Panc1 (cell line): ENCODE measurements around the gene MUC5AC. TPM values are rescaled to one million over a fixed set of nuclear protein-coding genes. Genes with fewer than 3 reads are reported as not detected.

Source experiments
- ATAC-seq: fragments of 200-7000 bp; cut with Tn5 transposase; 2 replicates; pipeline ENCODE4 v1.9.1; 2020; ENCODE audit warnings: mild to moderate bottlenecking, moderate library complexity
- BruUV-seq: library from RNA; stranded (reverse); fragments of 400-500 nt; replicated peaks from 2 replicates; lab custom pipeline; 2021; lab: Mats Ljungman, UMichigan
- CTCF ChIA-PET: fragments of 300-600 bp; sonication (Branson Sonifier 250); formaldehyde crosslinking; loops from one replicate; lab custom pipeline; 2022; ENCODE audit warnings: antibody characterized with exemption; lab: Charles Lee
- POLR2A ChIA-PET: fragments of 300-600 bp; sonication (Branson Sonifier 250); formaldehyde crosslinking; loops from one replicate; lab custom pipeline; 2022; ENCODE audit warnings: antibody characterized with exemption; lab: Charles Lee
- DNase-seq: peaks from one replicate; pipeline ENCODE4 v3.0.0-alpha.2; 2010; ENCODE audit warnings: low read depth, low spot score
- H3K27ac ChIP-seq: 2 replicates; pipeline ENCODE4 v1.5.1; 2011; ENCODE audit warnings: mild to moderate bottlenecking, low read length, inconsistent platforms
- H3K27me3 ChIP-seq: fragments of 200-500 bp; sonication (Bioruptor generic); 2 replicates; pipeline ENCODE4 v1.6.0; 2014; ENCODE audit warnings: low read length, inconsistent platforms; ENCODE audit not compliant: control insufficient read depth, insufficient read depth
- H3K36me3 ChIP-seq: fragments of 200-500 bp; sonication (Bioruptor generic); 2 replicates; pipeline ENCODE4 v1.5.1; 2014; ENCODE audit warnings: inconsistent platforms, mild to moderate bottlenecking, low read length, moderate library complexity; ENCODE audit not compliant: control insufficient read depth, insufficient read depth
- H3K4me1 ChIP-seq: 2 replicates; pipeline ENCODE4 v1.5.1; 2011; ENCODE audit warnings: inconsistent platforms, mild to moderate bottlenecking, low read length, moderate library complexity; ENCODE audit not compliant: control insufficient read depth, insufficient read depth
- H3K4me3 ChIP-seq, 2 experiments: 2 replicates each; pipeline ENCODE4 v1.5.1; 2011 to 2012; ENCODE audit warnings: low read depth in 2 of 2, low read length in 2 of 2, mild to moderate bottlenecking in 2 of 2, inconsistent platforms in 1 of 2, moderate library complexity in 1 of 2
- H3K9me3 ChIP-seq: fragments of 200-500 bp; sonication (Bioruptor generic); 2 replicates; pipeline ENCODE4 v1.5.1; 2014; ENCODE audit warnings: low read depth, mild to moderate bottlenecking, inconsistent platforms, low read length, moderate library complexity; ENCODE audit not compliant: control insufficient read depth, insufficient read depth
- POLR2AphosphoS5 ChIP-seq: IDR thresholded peaks from 2 replicates; pipeline ENCODE4 v1.6.1; 2012; ENCODE audit warnings: mild to moderate bottlenecking, low read depth, low read length, moderate library complexity
- SIN3A ChIP-seq: IDR thresholded peaks from 2 replicates; pipeline ENCODE4 v1.6.1; 2012; ENCODE audit warnings: low read depth, mild to moderate bottlenecking, low read length, moderate library complexity, borderline replicate concordance; ENCODE audit not compliant: insufficient read depth
- TCF7L2 ChIP-seq: IDR thresholded peaks from 2 replicates; pipeline ENCODE4 v1.6.1; 2011; ENCODE audit warnings: mild to moderate bottlenecking, low read depth, low read length, inconsistent platforms
- in situ Hi-C: cut with HindIII; loops from 2 replicates; pipeline ENCODE4 v1.10.0; 2016; ENCODE audit warnings: low sequenced_read_pairs, low pct_unique_long_range_greater_than_20kb
- intact Hi-C: fragments of 100-400 bp; cut with micrococcal nuclease; formaldehyde crosslinking; loops from one replicate; pipeline ENCODE4 v1.10.0; 2022; ENCODE audit not compliant: unreplicated experiment
- total RNA-seq: library from RNA; stranded (reverse); gene quantifications from one replicate; pipeline ENCODE4 v1.2.1, GENCODE V29; 2021; ENCODE audit not compliant: unreplicated experiment
- TF ChIP-seq, protein P1 (sequence below): fragments of 450-650 bp; IDR thresholded peaks from 2 replicates; pipeline ENCODE4 v1.5.1; 2017; ENCODE audit warnings: mild to moderate bottlenecking
- TF ChIP-seq, protein P2 (sequence below), 2 experiments: IDR thresholded peaks; 2 replicates each; pipeline ENCODE4 v1.6.1; 2011 to 2012; ENCODE audit warnings: low read depth in 2 of 2, control low read depth in 1 of 2, low read length in 1 of 2, mild to moderate bottlenecking in 1 of 2, moderate library complexity in 1 of 2; ENCODE audit not compliant: insufficient read depth in 1 of 2

The MUC5AC gene
- total RNA-seq, 1 experiment from 2014 or later, result 0.03 TPM

- Histone ChIP-seq H3K4me3 (no peak overlapping the region), H3K27me3 (no peaks in the 10 kb centered on the region), H3K27ac (no peak overlapping the region), H3K9me3 (no peaks in the 10 kb centered on the region), H3K4me1 (peaks cover 14% of the 10 kb centered on the region; the same call in 1 of the 2 replicates), H3K36me3 (no peaks in the 10 kb centered on the region)
- CTCF ChIA-PET, result interaction anchor here (0.6 kb wide), 1 partner anchor 257 kb away, joined by 3 read pairs; no protein-coding TSS in a partner anchor
- ATAC-seq (no peak), DNase-seq (no peak)
- no TSS peak for BruUV-seq
- intact Hi-C loops, result no loop called here
- TF ChIP-seq SIN3A, result no peak
- TF ChIP-seq, protein P1, sequence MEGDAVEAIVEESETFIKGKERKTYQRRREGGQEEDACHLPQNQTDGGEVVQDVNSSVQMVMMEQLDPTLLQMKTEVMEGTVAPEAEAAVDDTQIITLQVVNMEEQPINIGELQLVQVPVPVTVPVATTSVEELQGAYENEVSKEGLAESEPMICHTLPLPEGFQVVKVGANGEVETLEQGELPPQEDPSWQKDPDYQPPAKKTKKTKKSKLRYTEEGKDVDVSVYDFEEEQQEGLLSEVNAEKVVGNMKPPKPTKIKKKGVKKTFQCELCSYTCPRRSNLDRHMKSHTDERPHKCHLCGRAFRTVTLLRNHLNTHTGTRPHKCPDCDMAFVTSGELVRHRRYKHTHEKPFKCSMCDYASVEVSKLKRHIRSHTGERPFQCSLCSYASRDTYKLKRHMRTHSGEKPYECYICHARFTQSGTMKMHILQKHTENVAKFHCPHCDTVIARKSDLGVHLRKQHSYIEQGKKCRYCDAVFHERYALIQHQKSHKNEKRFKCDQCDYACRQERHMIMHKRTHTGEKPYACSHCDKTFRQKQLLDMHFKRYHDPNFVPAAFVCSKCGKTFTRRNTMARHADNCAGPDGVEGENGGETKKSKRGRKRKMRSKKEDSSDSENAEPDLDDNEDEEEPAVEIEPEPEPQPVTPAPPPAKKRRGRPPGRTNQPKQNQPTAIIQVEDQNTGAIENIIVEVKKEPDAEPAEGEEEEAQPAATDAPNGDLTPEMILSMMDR, result no peak
- POLR2A ChIA-PET, result no interaction called here
- in situ Hi-C loops, result no loop called here
These were observed 30.7 kb upstream of the MUC5AC start for GRCh38 chr11:1126935-1127663.

GRCh38 chr11:1127664-1128162, 30.0 kb upstream of the MUC5AC start:
- POLR2A ChIA-PET, result interaction anchor here (0.6 kb wide), 1 partner anchor 206 kb away, joined by 6 read pairs; no protein-coding TSS in a partner anchor
- CTCF ChIA-PET, result no interaction called here
- DNase-seq (no peak), ATAC-seq (no peak)
- no TSS peak for BruUV-seq
- in situ Hi-C loops, result no loop called here
- no peaks in the 10 kb centered on the region for H3K36me3 ChIP-seq
- intact Hi-C loops, result no loop called here
- H3K4me3 ChIP-seq, result no peak overlapping the region
- no peaks in the 10 kb centered on the region for H3K9me3 ChIP-seq
- H3K27me3 ChIP-seq, result no peaks in the 10 kb centered on the region
- no peak for TF ChIP-seq POLR2AphosphoS5
- TF ChIP-seq TCF7L2, result no peak
- TF ChIP-seq, protein P2, sequence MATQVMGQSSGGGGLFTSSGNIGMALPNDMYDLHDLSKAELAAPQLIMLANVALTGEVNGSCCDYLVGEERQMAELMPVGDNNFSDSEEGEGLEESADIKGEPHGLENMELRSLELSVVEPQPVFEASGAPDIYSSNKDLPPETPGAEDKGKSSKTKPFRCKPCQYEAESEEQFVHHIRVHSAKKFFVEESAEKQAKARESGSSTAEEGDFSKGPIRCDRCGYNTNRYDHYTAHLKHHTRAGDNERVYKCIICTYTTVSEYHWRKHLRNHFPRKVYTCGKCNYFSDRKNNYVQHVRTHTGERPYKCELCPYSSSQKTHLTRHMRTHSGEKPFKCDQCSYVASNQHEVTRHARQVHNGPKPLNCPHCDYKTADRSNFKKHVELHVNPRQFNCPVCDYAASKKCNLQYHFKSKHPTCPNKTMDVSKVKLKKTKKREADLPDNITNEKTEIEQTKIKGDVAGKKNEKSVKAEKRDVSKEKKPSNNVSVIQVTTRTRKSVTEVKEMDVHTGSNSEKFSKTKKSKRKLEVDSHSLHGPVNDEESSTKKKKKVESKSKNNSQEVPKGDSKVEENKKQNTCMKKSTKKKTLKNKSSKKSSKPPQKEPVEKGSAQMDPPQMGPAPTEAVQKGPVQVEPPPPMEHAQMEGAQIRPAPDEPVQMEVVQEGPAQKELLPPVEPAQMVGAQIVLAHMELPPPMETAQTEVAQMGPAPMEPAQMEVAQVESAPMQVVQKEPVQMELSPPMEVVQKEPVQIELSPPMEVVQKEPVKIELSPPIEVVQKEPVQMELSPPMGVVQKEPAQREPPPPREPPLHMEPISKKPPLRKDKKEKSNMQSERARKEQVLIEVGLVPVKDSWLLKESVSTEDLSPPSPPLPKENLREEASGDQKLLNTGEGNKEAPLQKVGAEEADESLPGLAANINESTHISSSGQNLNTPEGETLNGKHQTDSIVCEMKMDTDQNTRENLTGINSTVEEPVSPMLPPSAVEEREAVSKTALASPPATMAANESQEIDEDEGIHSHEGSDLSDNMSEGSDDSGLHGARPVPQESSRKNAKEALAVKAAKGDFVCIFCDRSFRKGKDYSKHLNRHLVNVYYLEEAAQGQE (IDR thresholded peaks at IDR 0.05; ENCODE audit: insufficient read depth in 1 of 2, low read depth in 2 of 2, low read length in 1 of 2), result no peak
- TF ChIP-seq SIN3A, result no peak
- no peak overlapping the region for H3K27ac ChIP-seq
- H3K4me1 ChIP-seq, result 0 out of 2 replicates have a peak, but pooled peaks cover 10% of the 10 kb centered on the region
